RWPE1 (cell line): Measurements from ENCODE around the gene GRIN2A.

Experiments
- CTCF ChIA-PET: fragments of 350-600 bp; sonication (Branson Sonifier 250); formaldehyde crosslinking; extraction: SDS; loops from one replicate; lab custom pipeline; 2021; lab: Yijun Ruan, JAX
- POLR2A ChIA-PET: fragments of 400-600 bp; formaldehyde crosslinking; extraction: SDS; loops from one replicate; lab custom pipeline; 2020; ENCODE audit warnings: antibody characterized with exemption; ENCODE audit not compliant: low non-redundant PET; lab: Yijun Ruan, JAX
- DNase-seq: peaks from one replicate; pipeline ENCODE4 v3.0.0; 2012; ENCODE audit warnings: low spot score
- H3K27ac ChIP-seq: fragments of 450-650 bp; 2 replicates; pipeline ENCODE4 v1.5.1; 2017
- CTCF ChIP-seq: fragments of 450-650 bp; conservative IDR thresholded peaks from 2 replicates; pipeline ENCODE4 v1.5.1; 2017; ENCODE audit warnings: low read depth, mild to moderate bottlenecking

Gene GRIN2A

GRCh38 chr16:9713156-9713555 lies 469.1 kb downstream of the GRIN2A start:
- DNase-seq = no peak
- H3K27ac ChIP-seq = no peak overlapping the region
- ChIA-PET POLR2A (no interaction called here), CTCF (no interaction called here)
- no peak for TF ChIP-seq CTCF

GRCh38 chr16:9708972-9709620 lies 473.1 kb downstream of the GRIN2A start:
- DNase-seq = no peak
- TF ChIP-seq CTCF = no peak
- ChIA-PET POLR2A (no interaction called here), CTCF (interaction anchor here (0.8 kb wide), 1 partner anchor 34 kb away, joined by 3 read pairs; no protein-coding TSS in a partner anchor)
- H3K27ac ChIP-seq = no peak overlapping the region

GRCh38 chr16:9706217-9706836 lies 475.9 kb downstream of the GRIN2A start:
- no peak for DNase-seq
- POLR2A ChIA-PET = no interaction called here
- TF ChIP-seq CTCF = no peak
- no peak overlapping the region for H3K27ac ChIP-seq
- CTCF ChIA-PET = no interaction called here

- no peak overlapping the region for H3K27ac ChIP-seq
- CTCF ChIA-PET = no interaction called here
- POLR2A ChIA-PET = no interaction called here
- no peak for DNase-seq
- TF ChIP-seq CTCF = no peak
Observed at GRCh38 chr16:9703731-9704130, 478.5 kb downstream of the GRIN2A start.
